Measurements from ENCODE around the gene CHAMP1. TPM values are rescaled to one million over a fixed set of nuclear protein-coding genes. Genes with fewer than 3 reads are reported as not detected.

Gene CHAMP1
- total RNA-seq, 1 donor from 2014 or later, result 23.2 TPM

- H3K27ac Mint-ChIP-seq (ENCODE audit: unreplicated experiment), result no peak overlapping the region
- no peaks in the 10 kb centered on the region for H3K9me3 Mint-ChIP-seq (ENCODE audit: unreplicated experiment)
- H3K27me3 Mint-ChIP-seq (ENCODE audit: unreplicated experiment), result no peaks in the 10 kb centered on the region
- H3K4me1 Mint-ChIP-seq (ENCODE audit: unreplicated experiment), result peaks cover 28% of the 10 kb centered on the region
- peaks cover 10% of the 10 kb centered on the region for H3K36me3 Mint-ChIP-seq (ENCODE audit: unreplicated experiment)
- no peak for TF ChIP-seq CTCF (IDR thresholded peaks at IDR 0.05)
- no peak for DNase-seq (ENCODE audit: extremely low spot score, unreplicated experiment)
- no peak overlapping the region for H3K4me3 Mint-ChIP-seq (ENCODE audit: unreplicated experiment)
Measured at GRCh38 chr13:114310956-114311355, 3.3 kb upstream of the CHAMP1 start.

- no peaks in the 10 kb centered on the region for H3K27me3 Mint-ChIP-seq (ENCODE audit: unreplicated experiment)
- no peak for TF ChIP-seq CTCF (IDR thresholded peaks at IDR 0.05)
- peaks cover 28% of the 10 kb centered on the region for H3K4me1 Mint-ChIP-seq (ENCODE audit: unreplicated experiment)
- H3K36me3 Mint-ChIP-seq (ENCODE audit: unreplicated experiment), result peaks cover 7% of the 10 kb centered on the region
- no peak overlapping the region for H3K27ac Mint-ChIP-seq (ENCODE audit: unreplicated experiment)
- no peak overlapping the region for H3K4me3 Mint-ChIP-seq (ENCODE audit: unreplicated experiment)
- no peaks in the 10 kb centered on the region for H3K9me3 Mint-ChIP-seq (ENCODE audit: unreplicated experiment)
- no peak for DNase-seq (ENCODE audit: extremely low spot score, unreplicated experiment)
Measured at GRCh38 chr13:114311387-114311786, 2.9 kb upstream of the CHAMP1 start.

- Mint-ChIP-seq H3K4me3 (ENCODE audit: unreplicated experiment) (no peak overlapping the region), H3K4me1 (ENCODE audit: unreplicated experiment) (peaks cover 33% of the 10 kb centered on the region), H3K9me3 (ENCODE audit: unreplicated experiment) (no peaks in the 10 kb centered on the region), H3K27me3 (ENCODE audit: unreplicated experiment) (no peaks in the 10 kb centered on the region), H3K36me3 (ENCODE audit: unreplicated experiment) (peaks cover 5% of the 10 kb centered on the region), H3K27ac (ENCODE audit: unreplicated experiment) (no peak overlapping the region)
- no peak for TF ChIP-seq CTCF (IDR thresholded peaks at IDR 0.05)
- no peak for DNase-seq (ENCODE audit: extremely low spot score, unreplicated experiment)
Measured at GRCh38 chr13:114311908-114312307, 2.4 kb upstream of the CHAMP1 start.

GRCh38 chr13:114313061-114313860, 1.0 kb upstream of the CHAMP1 start:
- H3K27me3 Mint-ChIP-seq (ENCODE audit: unreplicated experiment), result no peaks in the 10 kb centered on the region
- H3K4me3 Mint-ChIP-seq (ENCODE audit: unreplicated experiment), result peak overlapping the region; percentile 77

More at GRCh38 chr13:114313061-114313860, 1.0 kb upstream of the CHAMP1 start:
- Mint-ChIP-seq H3K9me3 (ENCODE audit: unreplicated experiment) (no peaks in the 10 kb centered on the region), H3K4me1 (ENCODE audit: unreplicated experiment) (peaks cover 38% of the 10 kb centered on the region), H3K36me3 (ENCODE audit: unreplicated experiment) (peaks cover 4% of the 10 kb centered on the region), H3K27ac (ENCODE audit: unreplicated experiment) (peak overlapping the region; percentile 92)
- no peak for TF ChIP-seq CTCF (IDR thresholded peaks at IDR 0.05)
- DNase-seq (ENCODE audit: extremely low spot score, unreplicated experiment), result no peak

All from osteocyte (in vitro differentiated cells).